ENCODE measurements around the gene VCAM1. TPM values are rescaled to one million over a fixed set of nuclear protein-coding genes. Genes with fewer than 3 reads are reported as not detected.

VCAM1 gene
- total RNA-seq, 1 experiment from 2014 or later, result 2.0 TPM

DNA sequence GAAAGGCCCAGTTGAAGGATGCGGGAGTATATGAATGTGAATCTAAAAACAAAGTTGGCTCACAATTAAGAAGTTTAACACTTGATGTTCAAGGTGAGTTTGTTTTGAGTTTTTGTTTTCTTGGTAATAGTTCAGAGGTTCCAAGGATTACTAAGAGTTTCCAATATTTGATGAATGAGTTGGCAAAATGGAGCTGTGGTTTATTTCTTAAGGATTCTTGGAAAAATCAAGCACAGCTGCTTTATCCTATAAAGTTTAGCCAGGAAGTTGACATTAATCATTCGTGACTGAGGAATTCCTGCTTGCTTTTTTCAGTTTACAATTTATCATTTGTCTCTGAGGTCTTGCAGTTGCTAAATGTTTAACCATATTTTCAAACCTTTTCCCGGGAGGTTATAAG is 15.1 kb downstream of the VCAM1 start:
- Histone ChIP-seq H3K27me3 (replicated peaks; ENCODE audit: insufficient read depth, low read depth, low read length, poor library complexity) (no peaks in the 10 kb centered on the region), H3K4me1 (ENCODE audit: insufficient read depth, low read length, poor library complexity, severe bottlenecking) (peaks cover 8% of the 10 kb centered on the region), H3K4me3 (ENCODE audit: low read depth, low read length, poor library complexity, severe bottlenecking) (no peak overlapping the region), H3K36me3 (ENCODE audit: insufficient read depth, low read length, poor library complexity, severe bottlenecking) (no peaks in the 10 kb centered on the region), H3K27ac (ENCODE audit: low read depth, low read length, poor library complexity, severe bottlenecking) (no peak overlapping the region), H3K9me3 (ENCODE audit: low read depth, low read length, poor library complexity, severe bottlenecking) (no peaks in the 10 kb centered on the region)
- no peak for DNase-seq (ENCODE audit: low spot score)
- TF ChIP-seq EZH2 (IDR thresholded peaks at IDR 0.05; ENCODE audit: borderline replicate concordance, low read depth, low read length, poor library complexity, severe bottlenecking), result no peak
- TF ChIP-seq, protein P1, sequence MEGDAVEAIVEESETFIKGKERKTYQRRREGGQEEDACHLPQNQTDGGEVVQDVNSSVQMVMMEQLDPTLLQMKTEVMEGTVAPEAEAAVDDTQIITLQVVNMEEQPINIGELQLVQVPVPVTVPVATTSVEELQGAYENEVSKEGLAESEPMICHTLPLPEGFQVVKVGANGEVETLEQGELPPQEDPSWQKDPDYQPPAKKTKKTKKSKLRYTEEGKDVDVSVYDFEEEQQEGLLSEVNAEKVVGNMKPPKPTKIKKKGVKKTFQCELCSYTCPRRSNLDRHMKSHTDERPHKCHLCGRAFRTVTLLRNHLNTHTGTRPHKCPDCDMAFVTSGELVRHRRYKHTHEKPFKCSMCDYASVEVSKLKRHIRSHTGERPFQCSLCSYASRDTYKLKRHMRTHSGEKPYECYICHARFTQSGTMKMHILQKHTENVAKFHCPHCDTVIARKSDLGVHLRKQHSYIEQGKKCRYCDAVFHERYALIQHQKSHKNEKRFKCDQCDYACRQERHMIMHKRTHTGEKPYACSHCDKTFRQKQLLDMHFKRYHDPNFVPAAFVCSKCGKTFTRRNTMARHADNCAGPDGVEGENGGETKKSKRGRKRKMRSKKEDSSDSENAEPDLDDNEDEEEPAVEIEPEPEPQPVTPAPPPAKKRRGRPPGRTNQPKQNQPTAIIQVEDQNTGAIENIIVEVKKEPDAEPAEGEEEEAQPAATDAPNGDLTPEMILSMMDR (conservative IDR thresholded peaks at IDR 0.05; ENCODE audit: low read depth, low read length), result no peak
- ChIA-PET POLR2A (ENCODE audit: low non-redundant PET) (interaction anchor here (0.7 kb wide), 1 partner anchor 1449 kb away, joined by 3 read pairs; no protein-coding TSS in a partner anchor), CTCF (no interaction called here)
- intact Hi-C loops (cut with micrococcal nuclease; ENCODE audit: unreplicated experiment), result no loop called here
- BruUV-seq (replicated peaks), result no TSS peak

DNA sequence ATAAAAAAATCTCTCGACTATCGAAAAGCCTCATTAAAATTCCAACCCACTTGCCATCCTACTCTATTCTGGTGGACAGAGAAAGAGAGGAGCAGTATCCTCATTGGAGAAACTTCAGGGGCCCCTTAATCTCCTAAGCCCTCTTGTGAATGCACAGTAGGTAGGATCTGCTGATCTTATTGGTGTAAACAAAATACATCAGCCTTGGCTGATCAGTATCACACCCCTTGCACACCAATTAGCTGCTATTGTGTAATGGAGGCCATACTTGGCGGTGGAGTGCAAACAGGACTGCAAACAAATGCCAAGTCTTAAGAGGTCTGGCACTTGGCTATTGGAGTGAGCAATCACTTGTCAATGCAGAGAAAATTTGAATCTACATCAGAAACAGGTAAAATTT is 15.7 kb downstream of the VCAM1 start:
- no peak overlapping the region for H3K27ac ChIP-seq (ENCODE audit: low read depth, low read length, poor library complexity, severe bottlenecking)
- intact Hi-C loops (cut with micrococcal nuclease; ENCODE audit: unreplicated experiment), result no loop called here
- no peaks in the 10 kb centered on the region for H3K27me3 ChIP-seq (replicated peaks; ENCODE audit: insufficient read depth, low read depth, low read length, poor library complexity)
- H3K4me1 ChIP-seq (ENCODE audit: insufficient read depth, low read length, poor library complexity, severe bottlenecking), result peaks cover 8% of the 10 kb centered on the region
- BruUV-seq (replicated peaks), result no TSS peak
- ChIA-PET POLR2A (ENCODE audit: low non-redundant PET) (no interaction called here), CTCF (no interaction called here)
- no peaks in the 10 kb centered on the region for H3K36me3 ChIP-seq (ENCODE audit: insufficient read depth, low read length, poor library complexity, severe bottlenecking)
- no peak for TF ChIP-seq EZH2 (IDR thresholded peaks at IDR 0.05; ENCODE audit: borderline replicate concordance, low read depth, low read length, poor library complexity, severe bottlenecking)
- TF ChIP-seq, protein P1 (conservative IDR thresholded peaks at IDR 0.05; ENCODE audit: low read depth, low read length), result no peak
- no peaks in the 10 kb centered on the region for H3K9me3 ChIP-seq (ENCODE audit: low read depth, low read length, poor library complexity, severe bottlenecking)
- H3K4me3 ChIP-seq (ENCODE audit: low read depth, low read length, poor library complexity, severe bottlenecking), result no peak overlapping the region
- no peak for DNase-seq (ENCODE audit: low spot score)

DNA sequence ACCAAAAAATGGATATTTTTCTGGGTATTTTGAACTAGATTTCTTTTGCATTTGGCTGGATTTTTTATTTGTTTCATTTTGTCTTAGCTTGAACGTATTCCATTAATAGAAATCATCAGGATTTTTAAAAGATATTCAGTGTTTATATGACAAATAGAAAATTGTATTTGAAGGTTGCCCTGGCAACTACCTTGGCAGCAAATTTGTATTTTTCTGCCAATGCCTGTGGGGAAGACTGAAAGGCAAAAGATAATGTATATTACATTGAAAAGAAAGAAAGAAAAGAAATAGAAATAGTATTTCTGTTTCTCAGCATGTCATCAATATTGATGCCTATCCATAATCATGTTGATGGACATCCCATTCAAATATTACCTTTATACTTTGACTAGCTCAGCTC is 16.8 kb downstream of the VCAM1 start:
- CTCF ChIA-PET, result no interaction called here
- BruUV-seq (replicated peaks), result no TSS peak

More for the DNA sequence above, 16.8 kb downstream of the VCAM1 start:
- TF ChIP-seq EZH2 (IDR thresholded peaks at IDR 0.05; ENCODE audit: borderline replicate concordance, low read depth, low read length, poor library complexity, severe bottlenecking), result no peak
- TF ChIP-seq, protein P1 (conservative IDR thresholded peaks at IDR 0.05; ENCODE audit: low read depth, low read length), result no peak
- Histone ChIP-seq H3K4me3 (ENCODE audit: low read depth, low read length, poor library complexity, severe bottlenecking) (no peak overlapping the region), H3K27ac (ENCODE audit: low read depth, low read length, poor library complexity, severe bottlenecking) (no peak overlapping the region), H3K27me3 (replicated peaks; ENCODE audit: insufficient read depth, low read depth, low read length, poor library complexity) (no peaks in the 10 kb centered on the region), H3K9me3 (ENCODE audit: low read depth, low read length, poor library complexity, severe bottlenecking) (no peaks in the 10 kb centered on the region), H3K36me3 (ENCODE audit: insufficient read depth, low read length, poor library complexity, severe bottlenecking) (no peaks in the 10 kb centered on the region), H3K4me1 (ENCODE audit: insufficient read depth, low read length, poor library complexity, severe bottlenecking) (peaks cover 8% of the 10 kb centered on the region)
- POLR2A ChIA-PET (ENCODE audit: low non-redundant PET), result no interaction called here
- DNase-seq (ENCODE audit: low spot score), result no peak
- intact Hi-C loops (cut with micrococcal nuclease; ENCODE audit: unreplicated experiment), result no loop called here
